Activated CD4-positive, alpha-beta memory T cell treated with anti-CD3 and anti-CD28 coated beads for 36 hours (primary cell): ENCODE measurements around the gene ABAT. TPM values are rescaled to one million over a fixed set of nuclear protein-coding genes. Genes with fewer than 3 reads are reported as not detected.

Source experiments
- CTCF ChIA-PET: fragments of 350-600 bp; sonication (Branson Sonifier 250); formaldehyde crosslinking; loops from one replicate; lab custom pipeline; 2021; ENCODE audit warnings: antibody characterized with exemption, inconsistent platforms; lab: Charles Lee
- POLR2A ChIA-PET: fragments of 350-600 bp; sonication (Branson Sonifier 250); formaldehyde crosslinking; loops from one replicate; lab custom pipeline; 2021; ENCODE audit warnings: antibody characterized with exemption; lab: Charles Lee
- DNase-seq: peaks from one replicate; pipeline ENCODE4 v3.0.0-alpha.2; 2020
- H3K27ac Mint-ChIP-seq: one replicate; pipeline ENCODE4 v1.8.0; 2021; ENCODE audit warnings: mixed read lengths
- H3K27me3 Mint-ChIP-seq: one replicate; pipeline ENCODE4 v1.8.0; 2021; ENCODE audit warnings: mixed read lengths
- H3K36me3 Mint-ChIP-seq: one replicate; pipeline ENCODE4 v1.8.0; 2021; ENCODE audit warnings: mixed read lengths
- H3K4me1 Mint-ChIP-seq: one replicate; pipeline ENCODE4 v1.8.0; 2021; ENCODE audit warnings: low read depth, mixed read lengths
- H3K4me3 Mint-ChIP-seq: one replicate; pipeline ENCODE4 v1.8.0; 2021; ENCODE audit warnings: mild to moderate bottlenecking, mixed read lengths
- H3K9me3 Mint-ChIP-seq: one replicate; pipeline ENCODE4 v1.8.0; 2021; ENCODE audit warnings: mixed read lengths
- intact Hi-C: fragments of 100-400 bp; cut with micrococcal nuclease; formaldehyde crosslinking; loops from one replicate; pipeline ENCODE4 v1.15.1; 2023
- total RNA-seq, 2 experiments: library from RNA; stranded (reverse); gene quantifications; one replicate each; pipeline ENCODE4 v1.2.3, GENCODE V29; 2021

The ABAT gene
- total RNA-seq, result 10 to 100 TPM in 1 of 2 experiments, 1 to 10 TPM in 1; 8.7 to 10.0 TPM

- Mint-ChIP-seq H3K27me3 (no peaks in the 10 kb centered on the region), H3K36me3 (peaks cover 4% of the 10 kb centered on the region), H3K4me1 (peaks cover 18% of the 10 kb centered on the region), H3K27ac (peak within 1 kb of the TSS; percentile 68), H3K4me3 (peak within 1 kb of the TSS; percentile 79), H3K9me3 (peaks cover 1% of the 10 kb centered on the region)
- ChIA-PET CTCF (interaction anchor here (1.7 kb wide), 1 partner anchor 206 kb away, joined by 7 read pairs; no protein-coding TSS in a partner anchor), POLR2A (interaction anchor here (1.2 to 2.0 kb wide), 2 partner anchors 9 to 194 kb away, joined by 3 to 7 read pairs; partner anchors contain the start of gene CARHSP1)
- peak; percentile 93 for DNase-seq
- intact Hi-C loops, result loop anchor here (1.0 to 5.0 kb wide), 4 partner anchors 20 to 194 kb away; partner anchors contain the start of genes CARHSP1, METTL22, PMM2 and TMEM186
Observed at GRCh38 chr16:8674413-8675022, at the start of gene ABAT. Gene ABAT (plus strand): TSS chr16:8674617. CDS start chr16:8735740, 61,123 bp downstream.

GRCh38 chr16:8625491-8626087 is 48.8 kb upstream of the ABAT start:
- DNase-seq, result no peak
- H3K27me3 Mint-ChIP-seq, result no peaks in the 10 kb centered on the region
- intact Hi-C loops, result no loop called here
- CTCF ChIA-PET, result no interaction called here
- peaks cover 30% of the 10 kb centered on the region for H3K4me1 Mint-ChIP-seq
- no peak overlapping the region for H3K27ac Mint-ChIP-seq
- no peaks in the 10 kb centered on the region for H3K9me3 Mint-ChIP-seq
- H3K4me3 Mint-ChIP-seq, result no peak overlapping the region
- H3K36me3 Mint-ChIP-seq, result peaks cover 33% of the 10 kb centered on the region
- POLR2A ChIA-PET, result no interaction called here

- no peak for DNase-seq
- Mint-ChIP-seq H3K9me3 (no peaks in the 10 kb centered on the region), H3K36me3 (peaks cover 44% of the 10 kb centered on the region), H3K4me3 (no peak overlapping the region), H3K4me1 (peaks cover 23% of the 10 kb centered on the region), H3K27ac (no peak overlapping the region), H3K27me3 (no peaks in the 10 kb centered on the region)
- intact Hi-C loops, result no loop called here
- CTCF ChIA-PET, result interaction anchor here (0.5 kb wide), 1 partner anchor 30 kb away, joined by 3 read pairs; no protein-coding TSS in a partner anchor
- POLR2A ChIA-PET, result no interaction called here
Observed at GRCh38 chr16:8626946-8627345, 47.5 kb upstream of the ABAT start.

GRCh38 chr16:8627456-8627855 is 47.0 kb upstream of the ABAT start:
- POLR2A ChIA-PET, result no interaction called here

GRCh38 chr16:8628981-8629725 is 45.3 kb upstream of the ABAT start:
- CTCF ChIA-PET, result no interaction called here
- Mint-ChIP-seq H3K4me3 (no peak overlapping the region), H3K27me3 (no peaks in the 10 kb centered on the region), H3K27ac (no peak overlapping the region), H3K4me1 (peaks cover 8% of the 10 kb centered on the region), H3K9me3 (no peaks in the 10 kb centered on the region), H3K36me3 (peaks cover 44% of the 10 kb centered on the region)
- DNase-seq, result no peak
- intact Hi-C loops, result no loop called here
- POLR2A ChIA-PET, result no interaction called here

More at GRCh38 chr16:8627456-8627855, 47.0 kb upstream of the ABAT start:
- Mint-ChIP-seq H3K4me1 (peaks cover 18% of the 10 kb centered on the region), H3K36me3 (peaks cover 44% of the 10 kb centered on the region), H3K9me3 (no peaks in the 10 kb centered on the region), H3K27ac (no peak overlapping the region), H3K4me3 (no peak overlapping the region), H3K27me3 (no peaks in the 10 kb centered on the region)
- CTCF ChIA-PET, result interaction anchor here (0.5 kb wide), 1 partner anchor 30 kb away, joined by 3 read pairs; no protein-coding TSS in a partner anchor
- no peak for DNase-seq
- intact Hi-C loops, result no loop called here

GRCh38 chr16:8630255-8630953 is 44.0 kb upstream of the ABAT start:
- Mint-ChIP-seq H3K4me1 (peaks cover 4% of the 10 kb centered on the region), H3K27me3 (no peaks in the 10 kb centered on the region), H3K4me3 (no peak overlapping the region), H3K27ac (no peak overlapping the region), H3K36me3 (peaks cover 50% of the 10 kb centered on the region), H3K9me3 (no peaks in the 10 kb centered on the region)
- CTCF ChIA-PET, result interaction anchor here (0.8 kb wide), 1 partner anchor 30 kb away, joined by 3 read pairs; no protein-coding TSS in a partner anchor
- intact Hi-C loops, result no loop called here
- POLR2A ChIA-PET, result no interaction called here
- no peak for DNase-seq

GRCh38 chr16:8631373-8631772 is 43.0 kb upstream of the ABAT start:
- Mint-ChIP-seq H3K27ac (no peak overlapping the region), H3K4me3 (no peak overlapping the region), H3K36me3 (peaks cover 51% of the 10 kb centered on the region), H3K4me1 (peaks cover 4% of the 10 kb centered on the region), H3K27me3 (no peaks in the 10 kb centered on the region), H3K9me3 (no peaks in the 10 kb centered on the region)
- POLR2A ChIA-PET, result no interaction called here
- CTCF ChIA-PET, result no interaction called here
- intact Hi-C loops, result no loop called here
- DNase-seq, result no peak

- Mint-ChIP-seq H3K27me3 (no peaks in the 10 kb centered on the region), H3K27ac (no peak overlapping the region), H3K4me3 (no peak overlapping the region), H3K36me3 (peaks cover 51% of the 10 kb centered on the region), H3K4me1 (peaks cover 2% of the 10 kb centered on the region), H3K9me3 (no peaks in the 10 kb centered on the region)
- DNase-seq, result no peak
- CTCF ChIA-PET, result no interaction called here
- POLR2A ChIA-PET, result no interaction called here
- intact Hi-C loops, result no loop called here
Observed at GRCh38 chr16:8631818-8632465, 42.5 kb upstream of the ABAT start.

GRCh38 chr16:8632675-8633182 is 41.7 kb upstream of the ABAT start:
- Mint-ChIP-seq H3K9me3 (no peaks in the 10 kb centered on the region), H3K4me3 (no peak overlapping the region), H3K27me3 (no peaks in the 10 kb centered on the region), H3K27ac (no peak overlapping the region), H3K36me3 (peaks cover 44% of the 10 kb centered on the region), H3K4me1 (no peaks in the 10 kb centered on the region)
- DNase-seq, result no peak
- intact Hi-C loops, result no loop called here
- ChIA-PET POLR2A (no interaction called here), CTCF (no interaction called here)

GRCh38 chr16:8634991-8635736 is 39.3 kb upstream of the ABAT start:
- no peaks in the 10 kb centered on the region for H3K9me3 Mint-ChIP-seq
- H3K4me1 Mint-ChIP-seq, result no peaks in the 10 kb centered on the region
- POLR2A ChIA-PET, result no interaction called here
- peaks cover 43% of the 10 kb centered on the region for H3K36me3 Mint-ChIP-seq
- no peaks in the 10 kb centered on the region for H3K27me3 Mint-ChIP-seq
- H3K27ac Mint-ChIP-seq, result no peak overlapping the region
- no peak overlapping the region for H3K4me3 Mint-ChIP-seq
- DNase-seq, result no peak
- CTCF ChIA-PET, result interaction anchor here (0.5 to 1.7 kb wide), 3 partner anchors 10 to 34 kb away, joined by 3 to 5 read pairs (median 3); no protein-coding TSS in a partner anchor
- intact Hi-C loops, result no loop called here

GRCh38 chr16:8639694-8640093 is 34.7 kb upstream of the ABAT start:
- ChIA-PET POLR2A (no interaction called here), CTCF (no interaction called here)
- Mint-ChIP-seq H3K4me3 (no peak overlapping the region), H3K4me1 (peaks cover 5% of the 10 kb centered on the region), H3K9me3 (no peaks in the 10 kb centered on the region), H3K27ac (no peak overlapping the region), H3K27me3 (no peaks in the 10 kb centered on the region), H3K36me3 (peaks cover 61% of the 10 kb centered on the region)
- intact Hi-C loops, result no loop called here
- DNase-seq, result no peak
